HG03196 (cell line): ENCODE results near the gene TEDC2.
"Not testable (repeated sequence)": the region's sequence is repeated elsewhere in the genome, so short reads cannot be mapped to it uniquely, and the experiment has no call there.

Experiments used
- ATAC-seq: cut with Tn5 transposase; IDR thresholded peaks from one replicate; pipeline ENCODE4 v1.9.1; 2021; ENCODE audit not compliant: unreplicated experiment

The TEDC2 gene

DNA sequence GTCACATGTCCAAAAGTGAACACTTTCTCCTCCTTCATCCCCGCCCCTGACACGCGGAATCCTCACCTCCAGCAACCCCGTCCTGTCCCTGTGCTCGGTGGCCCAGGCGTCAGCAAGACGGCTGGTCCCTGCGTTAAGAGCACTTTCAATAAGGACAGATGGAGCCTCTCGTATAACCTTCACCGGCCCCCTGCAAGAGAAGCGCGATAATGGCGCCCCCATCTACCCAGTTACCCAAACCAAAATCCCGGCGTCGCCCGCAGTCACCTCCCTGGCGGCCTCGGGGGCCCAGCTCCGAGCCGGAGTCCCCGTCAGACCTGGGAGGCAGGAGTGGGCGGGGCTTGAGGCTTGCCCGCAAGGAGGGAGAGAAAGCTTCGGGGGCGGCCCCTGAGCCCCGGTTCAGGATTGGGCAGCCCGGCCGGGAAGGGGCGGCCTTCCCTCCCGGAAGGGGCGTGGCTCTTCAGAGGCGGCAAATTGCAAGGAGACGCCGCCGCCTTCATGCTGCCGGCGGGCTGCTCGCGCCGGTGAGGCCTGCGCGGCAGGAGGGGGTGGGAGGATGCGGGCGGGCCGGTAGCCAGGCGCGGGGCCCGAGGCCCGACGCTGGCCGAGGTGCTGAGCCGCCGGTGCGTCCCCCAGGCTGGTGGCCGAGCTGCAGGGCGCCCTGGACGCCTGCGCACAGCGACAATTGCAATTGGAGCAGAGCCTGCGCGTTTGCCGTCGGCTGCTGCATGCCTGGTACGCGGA, at the start of gene TEDC2:
Gene TEDC2 (plus strand): TSS at position 463 of the 744 bp plus-strand sequence. CDS start 36 bp downstream, at position 499.
- peak; percentile 81 for ATAC-seq

GRCh38 chr16:2415085-2415484, 44.8 kb upstream of the TEDC2 start:
- ATAC-seq, result no peak

DNA sequence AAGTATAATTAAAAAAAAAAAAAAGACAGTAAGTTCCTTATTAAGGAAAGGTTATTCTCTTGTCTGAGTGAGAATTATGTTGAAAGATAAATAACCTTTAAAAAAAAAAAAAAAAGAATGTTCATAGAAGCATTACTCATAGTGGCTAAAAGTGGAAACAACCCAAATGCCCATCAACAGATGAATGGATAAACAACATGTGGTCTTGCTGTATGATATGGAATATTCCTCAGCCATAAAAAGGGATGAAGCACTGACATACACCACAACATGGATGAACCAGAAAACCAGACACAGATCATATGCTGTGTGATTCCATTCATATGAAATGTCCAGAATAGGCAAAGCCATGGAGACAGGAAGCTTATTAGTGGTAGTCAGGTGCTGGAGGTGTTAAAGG, 39.9 kb upstream of the TEDC2 start:
- ATAC-seq, result no peak

DNA sequence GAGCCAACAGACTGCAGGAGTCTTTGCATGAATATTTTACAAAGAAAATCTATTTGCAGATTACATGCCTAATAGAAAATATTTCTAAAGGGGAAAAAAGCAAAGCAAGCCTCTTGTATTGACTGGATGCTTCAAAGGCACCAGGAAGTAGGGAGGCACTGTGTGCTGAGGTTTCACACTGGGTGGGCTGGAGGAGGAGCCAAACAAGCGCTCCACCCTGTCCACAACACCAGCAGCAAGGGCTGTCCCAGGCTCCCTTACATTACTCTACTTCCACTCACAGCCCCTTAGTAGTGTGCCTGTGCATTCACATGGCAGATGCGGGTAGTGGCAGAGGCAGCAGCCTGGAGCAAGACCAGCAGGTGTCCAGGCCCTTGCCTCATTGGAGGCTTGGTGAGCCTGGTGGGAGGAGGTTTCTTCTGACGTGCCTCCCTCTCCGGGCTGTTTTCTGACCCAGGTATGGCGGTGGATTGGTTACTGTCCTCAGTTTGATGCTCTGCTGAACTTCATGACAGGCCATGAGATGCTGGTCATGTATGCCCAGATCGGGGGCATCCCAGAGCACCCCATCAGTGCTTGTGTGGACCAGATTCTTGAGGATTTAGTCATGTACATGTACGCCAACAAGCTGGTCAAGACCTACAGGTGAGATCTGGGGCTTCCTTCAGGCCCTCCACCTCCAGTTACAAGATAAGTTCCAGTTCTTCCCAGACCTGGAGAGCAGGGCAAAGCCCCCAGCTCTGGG, 37.6 kb upstream of the TEDC2 start:
- no peak for ATAC-seq

DNA sequence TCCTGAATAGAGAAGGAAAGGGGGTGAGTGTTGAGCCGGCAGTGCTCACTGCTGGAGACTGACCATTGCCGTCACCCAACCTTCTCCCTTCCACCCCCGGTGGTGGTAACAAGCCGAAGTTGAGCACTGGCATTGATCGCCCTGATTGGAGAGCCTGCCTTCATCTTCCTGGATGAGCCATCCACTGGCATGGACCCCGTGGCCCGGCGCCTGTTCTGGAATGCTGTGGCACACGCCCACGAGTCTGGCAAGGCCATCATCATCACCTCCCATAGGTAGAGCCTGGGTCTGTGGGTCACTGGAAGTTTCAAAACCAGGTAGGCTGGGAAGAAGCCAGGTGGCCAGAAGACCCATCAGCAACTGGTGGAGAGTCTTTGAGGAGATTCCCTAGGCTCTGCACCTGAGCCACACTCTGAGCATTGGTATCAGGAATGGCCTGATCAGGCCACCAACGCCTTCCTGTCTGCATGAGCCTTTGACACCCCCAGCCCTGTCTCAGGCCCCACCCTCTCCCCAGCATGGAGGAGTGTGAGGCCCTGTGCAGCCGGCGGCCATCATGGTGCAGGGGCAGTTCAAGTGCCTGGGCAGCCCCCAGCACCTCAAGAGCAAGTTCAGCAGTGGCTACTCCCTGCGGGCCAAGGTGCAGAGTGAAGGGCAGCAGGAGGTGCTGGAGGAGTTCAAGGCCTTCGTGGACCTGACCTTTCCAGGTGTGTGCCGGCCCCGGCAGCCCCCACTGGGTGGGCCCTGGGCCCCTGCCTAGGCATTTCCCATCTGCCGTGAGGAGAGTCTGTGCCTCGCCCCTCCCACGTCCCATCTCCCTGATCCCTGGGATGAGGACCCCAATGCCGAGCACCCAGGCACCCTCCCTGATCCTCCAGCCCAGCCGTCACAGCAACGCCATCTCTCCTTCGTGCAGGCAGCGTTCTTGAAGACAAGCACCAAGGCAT, 35.6 kb upstream of the TEDC2 start:
- ATAC-seq, result no peak

DNA sequence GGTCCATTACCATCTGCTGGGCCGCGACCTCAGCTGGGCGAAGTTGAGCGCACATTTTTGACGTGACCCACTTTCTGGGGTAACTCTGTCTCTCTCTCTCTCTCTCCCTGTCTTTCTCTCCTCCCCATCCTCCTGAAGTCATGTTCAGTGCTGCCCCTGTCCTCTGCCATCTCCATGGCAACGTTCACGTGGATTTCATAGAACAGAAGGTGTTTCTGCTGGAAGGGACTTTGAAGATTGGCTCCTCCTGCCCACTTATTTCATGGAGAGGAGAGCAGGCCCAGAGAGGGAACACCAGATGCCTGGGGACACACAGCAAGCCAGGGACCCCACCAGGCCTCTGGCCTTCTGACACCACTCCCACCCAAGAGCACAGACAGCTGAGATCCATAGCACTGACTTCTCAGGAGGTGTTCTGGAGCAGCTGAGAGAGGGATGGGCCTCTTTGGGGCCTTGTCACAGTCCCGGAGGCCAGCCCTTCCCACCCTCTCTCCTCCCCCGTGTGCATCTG, 34.8 kb upstream of the TEDC2 start:
- ATAC-seq, result no peak

DNA sequence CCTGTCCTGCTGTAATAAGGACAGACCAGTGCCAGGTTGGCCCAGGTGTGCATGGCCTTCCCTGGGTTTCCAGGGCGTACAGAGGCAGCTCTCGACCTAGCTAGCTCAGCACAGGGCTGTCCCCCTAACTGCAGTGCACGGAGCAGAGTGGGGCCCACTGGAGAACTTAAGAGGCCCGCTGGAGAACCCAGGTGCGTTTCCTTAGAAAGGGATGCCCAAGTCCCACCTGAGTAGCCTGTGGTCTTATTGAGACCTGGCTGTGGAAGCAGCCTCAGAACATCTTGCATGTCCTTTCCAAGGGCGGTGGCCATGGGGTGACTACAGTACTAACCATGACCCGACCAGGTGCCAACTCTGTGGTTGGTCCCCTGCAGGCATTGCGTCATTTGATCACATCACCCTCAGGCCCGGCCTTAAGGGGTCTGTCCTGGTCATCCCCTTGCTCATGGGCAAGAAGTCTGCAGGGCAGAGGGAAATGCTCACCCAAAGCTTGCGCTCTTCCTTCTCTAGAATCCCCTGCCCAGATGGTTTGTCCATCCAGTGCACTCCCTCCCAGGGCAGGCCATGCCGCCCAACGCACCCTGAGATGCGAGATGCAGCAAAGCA, 34.0 kb upstream of the TEDC2 start:
- no peak for ATAC-seq

DNA sequence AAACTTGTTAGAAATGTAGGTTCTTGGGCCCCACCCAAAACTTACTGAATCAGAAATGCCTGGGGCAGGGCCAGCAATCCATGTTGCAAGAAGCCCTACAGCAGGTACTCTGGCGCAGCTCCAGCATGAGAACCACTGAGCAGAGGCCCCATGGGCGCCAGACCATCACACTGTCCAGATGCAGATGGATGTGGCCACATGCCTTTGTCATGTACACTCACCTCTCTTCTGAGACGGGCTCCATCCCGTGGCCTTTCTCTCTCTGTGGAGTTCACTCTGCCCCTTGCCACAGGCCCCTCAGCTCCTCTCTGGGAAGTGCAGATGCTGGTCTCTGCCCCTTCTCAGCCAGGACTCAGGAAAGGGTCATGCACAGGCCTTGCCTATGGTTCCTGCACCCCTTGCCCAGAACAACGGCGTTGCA, 33.0 kb upstream of the TEDC2 start:
- ATAC-seq, result no peak

DNA sequence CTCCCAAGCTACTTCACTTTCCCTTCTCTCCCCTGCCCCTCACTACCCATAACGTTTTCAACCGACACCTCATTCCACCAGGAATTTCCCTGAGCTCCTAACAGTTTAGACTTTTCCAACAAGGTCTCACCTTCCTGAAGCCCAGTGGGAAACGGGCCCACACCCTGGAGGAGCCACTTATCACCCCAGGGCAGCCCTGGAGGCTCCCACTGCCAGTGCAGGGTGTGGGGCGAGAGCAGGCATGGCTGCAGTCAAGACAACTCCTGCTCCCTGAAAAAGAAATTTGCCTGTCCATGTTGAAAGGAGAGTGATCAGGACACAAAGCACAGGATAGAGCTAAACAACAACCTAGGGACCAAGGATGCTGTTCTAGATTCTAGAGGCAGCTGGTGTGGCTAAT, 32.4 kb upstream of the TEDC2 start:
- no peak for ATAC-seq

DNA sequence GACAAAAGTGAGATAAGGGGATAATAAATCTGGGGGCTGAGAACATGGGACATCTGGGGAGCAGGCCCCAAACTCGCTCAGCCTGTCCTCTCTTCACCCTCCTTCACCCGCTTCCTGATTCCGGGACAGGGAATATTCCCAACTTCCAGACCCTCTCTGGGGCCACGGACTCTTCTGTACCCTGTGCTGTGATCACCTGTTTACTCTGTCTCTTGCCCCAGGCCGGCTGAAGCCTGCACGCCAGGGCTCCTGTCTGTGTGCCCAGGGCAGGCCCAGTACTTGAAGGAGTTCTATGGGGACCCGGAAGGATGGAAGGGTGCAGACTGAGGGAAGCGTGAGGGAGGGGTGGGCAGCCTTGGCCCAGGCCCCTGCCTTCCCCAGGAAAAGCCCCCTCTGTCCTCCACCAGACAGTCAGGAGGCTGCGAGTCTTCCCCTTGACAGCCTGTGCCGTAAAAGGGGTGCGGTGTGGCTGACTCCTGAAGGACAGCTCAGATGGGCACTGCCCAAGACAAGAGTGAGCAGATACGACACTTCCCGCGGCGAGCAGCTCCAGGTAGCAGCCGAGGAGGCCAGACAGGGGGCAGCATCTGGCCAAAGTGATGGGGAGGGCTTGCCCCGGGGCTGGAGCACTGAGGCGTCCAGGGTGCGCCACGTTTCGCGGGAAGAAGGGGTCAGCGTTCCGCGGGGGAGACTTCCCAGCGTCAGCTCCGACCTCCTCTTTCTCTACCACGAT, 31.7 kb upstream of the TEDC2 start:
- ATAC-seq, result peak; percentile 15

- no peak for ATAC-seq
Measured at GRCh38 chr16:2428784-2429033, 31.2 kb upstream of the TEDC2 start.

- peak; percentile 70 for ATAC-seq
Measured at GRCh38 chr16:2429034-2429770, 30.7 kb upstream of the TEDC2 start, which contains the start of gene CCNF. Gene CCNF, plus strand, starts transcription at chr16:2429447. Its CDS starts 35 bp downstream, at chr16:2429482.

DNA sequence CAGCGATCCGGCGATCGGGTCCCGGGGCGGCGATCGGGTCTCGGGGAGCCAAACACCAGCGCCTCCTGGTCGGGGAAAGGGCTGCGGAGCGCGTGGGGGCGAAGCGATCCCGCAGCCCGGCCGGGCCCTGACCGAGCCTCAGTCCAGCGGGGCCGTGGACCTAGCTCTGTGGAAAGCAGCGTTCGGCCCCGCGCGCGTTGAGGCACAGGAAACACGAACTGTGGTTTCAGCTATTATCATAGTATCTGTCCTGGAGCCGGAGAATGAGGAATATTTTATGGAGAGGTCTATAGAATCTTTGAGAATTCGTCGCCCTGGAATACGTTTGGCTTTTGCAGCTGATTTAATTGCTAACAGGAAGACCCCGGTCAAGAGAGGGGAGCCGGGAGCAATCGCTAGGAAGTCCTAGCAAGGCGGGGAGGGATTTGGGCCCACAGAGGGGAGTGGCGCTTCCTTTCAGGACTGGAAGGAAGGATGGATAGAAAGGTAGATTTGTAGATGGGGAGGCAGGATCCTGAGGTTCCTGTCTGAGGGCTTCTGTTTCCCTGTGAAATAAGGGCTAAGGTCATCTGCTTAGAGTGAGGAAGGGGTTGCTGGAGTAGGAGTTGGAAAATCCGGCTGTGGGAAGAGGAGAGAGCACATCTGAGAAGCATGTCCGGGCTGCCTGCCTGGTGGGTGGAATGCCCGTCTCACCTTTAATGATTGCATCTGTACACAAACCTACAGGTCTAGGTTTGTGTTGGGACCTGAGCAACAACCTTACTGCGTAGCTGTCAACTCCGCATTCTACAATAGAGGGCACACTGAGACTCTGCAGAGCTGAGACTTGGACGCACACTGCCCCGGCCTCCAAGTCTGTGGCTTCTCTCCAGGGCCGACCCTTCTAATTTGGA, 29.9 kb upstream of the TEDC2 start:
- no peak for ATAC-seq

DNA sequence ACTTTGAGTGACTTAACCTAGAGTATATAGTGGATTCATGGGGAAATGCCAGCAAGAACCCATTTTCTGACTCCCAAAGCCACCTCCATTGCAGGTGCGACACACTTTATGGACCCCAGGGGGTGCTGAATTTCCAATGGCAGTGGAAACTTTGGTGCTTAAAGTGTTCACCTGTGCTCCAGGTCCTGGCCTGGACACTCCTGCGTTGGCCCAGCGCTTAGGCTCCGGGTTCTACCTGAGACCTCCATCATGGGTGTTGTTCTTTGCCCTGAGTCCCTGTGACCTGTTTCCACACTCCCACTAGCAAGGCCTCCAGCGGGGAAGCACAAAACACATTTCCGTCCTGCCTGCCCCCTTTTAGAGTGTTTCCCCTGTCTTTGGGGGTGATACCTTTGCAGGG, 27.6 kb upstream of the TEDC2 start:
- no peak for ATAC-seq

GRCh38 chr16:2432801-2433505, 27.0 kb upstream of the TEDC2 start:
- ATAC-seq, result no peak

GRCh38 chr16:2435236-2435635, 24.7 kb upstream of the TEDC2 start:
- ATAC-seq, result not testable (repeated sequence)

DNA sequence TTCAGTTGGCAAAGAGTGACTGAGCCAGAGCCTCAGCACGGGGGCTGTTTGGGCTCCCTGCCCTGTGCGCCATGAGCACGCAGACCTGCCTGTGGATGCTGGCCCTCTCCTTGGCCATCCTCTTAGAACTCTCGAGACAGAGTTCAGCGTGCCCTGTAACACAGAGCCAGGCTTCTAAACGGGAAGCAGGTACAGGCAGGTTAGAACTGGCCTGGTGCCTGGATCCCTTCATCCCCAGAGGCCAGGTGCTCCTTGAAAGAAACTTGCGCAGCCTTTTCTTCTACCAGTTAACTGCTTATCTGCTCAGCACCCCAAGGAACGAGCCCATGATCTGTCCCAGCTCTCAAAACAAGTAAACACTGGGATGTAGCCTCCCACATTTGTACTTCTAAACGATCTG, 23.8 kb upstream of the TEDC2 start:
- ATAC-seq, result no peak
